ENCODE data around the gene ST3GAL4. TPM values are rescaled to one million over a fixed set of nuclear protein-coding genes. Genes with fewer than 3 reads are reported as not detected.

ST3GAL4 gene
- total RNA-seq, 4 donors from 2014 or later: 13.2 to 59.3 (median 41.9) TPM

- ATAC-seq (ENCODE audit: low FRiP score): no peak
- TF ChIP-seq, protein P1, sequence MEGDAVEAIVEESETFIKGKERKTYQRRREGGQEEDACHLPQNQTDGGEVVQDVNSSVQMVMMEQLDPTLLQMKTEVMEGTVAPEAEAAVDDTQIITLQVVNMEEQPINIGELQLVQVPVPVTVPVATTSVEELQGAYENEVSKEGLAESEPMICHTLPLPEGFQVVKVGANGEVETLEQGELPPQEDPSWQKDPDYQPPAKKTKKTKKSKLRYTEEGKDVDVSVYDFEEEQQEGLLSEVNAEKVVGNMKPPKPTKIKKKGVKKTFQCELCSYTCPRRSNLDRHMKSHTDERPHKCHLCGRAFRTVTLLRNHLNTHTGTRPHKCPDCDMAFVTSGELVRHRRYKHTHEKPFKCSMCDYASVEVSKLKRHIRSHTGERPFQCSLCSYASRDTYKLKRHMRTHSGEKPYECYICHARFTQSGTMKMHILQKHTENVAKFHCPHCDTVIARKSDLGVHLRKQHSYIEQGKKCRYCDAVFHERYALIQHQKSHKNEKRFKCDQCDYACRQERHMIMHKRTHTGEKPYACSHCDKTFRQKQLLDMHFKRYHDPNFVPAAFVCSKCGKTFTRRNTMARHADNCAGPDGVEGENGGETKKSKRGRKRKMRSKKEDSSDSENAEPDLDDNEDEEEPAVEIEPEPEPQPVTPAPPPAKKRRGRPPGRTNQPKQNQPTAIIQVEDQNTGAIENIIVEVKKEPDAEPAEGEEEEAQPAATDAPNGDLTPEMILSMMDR (IDR thresholded peaks at IDR 0.05): no peak
- DNase-seq (ENCODE audit: low spot score): no peak
Observed at GRCh38 chr11:126407682-126408288, 52.3 kb downstream of the ST3GAL4 start.

DNA sequence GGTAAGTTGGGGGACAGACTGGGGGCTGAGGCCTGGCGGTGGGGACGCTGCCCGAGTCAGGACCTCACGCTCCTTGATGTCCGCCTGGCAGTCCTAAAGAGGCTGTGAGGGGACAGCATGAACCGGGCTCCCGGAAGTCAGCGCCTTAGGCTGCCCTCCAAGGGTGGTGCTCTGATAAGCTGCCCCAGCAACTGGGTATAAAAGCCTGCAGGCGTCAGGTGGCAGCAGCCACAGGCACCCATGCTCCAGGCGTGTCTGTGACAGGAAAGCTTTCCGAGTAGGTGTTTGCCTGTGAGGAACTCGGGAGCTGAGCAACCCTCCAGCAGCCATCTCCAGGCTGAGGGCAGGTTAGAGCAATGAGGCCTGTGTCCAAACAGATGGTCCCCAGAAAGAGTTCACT, 53.0 kb downstream of the ST3GAL4 start:
- no peak for ATAC-seq (ENCODE audit: low FRiP score)
- TF ChIP-seq, protein P1 (IDR thresholded peaks at IDR 0.05): no peak
- no peak for DNase-seq (ENCODE audit: low spot score)

DNA sequence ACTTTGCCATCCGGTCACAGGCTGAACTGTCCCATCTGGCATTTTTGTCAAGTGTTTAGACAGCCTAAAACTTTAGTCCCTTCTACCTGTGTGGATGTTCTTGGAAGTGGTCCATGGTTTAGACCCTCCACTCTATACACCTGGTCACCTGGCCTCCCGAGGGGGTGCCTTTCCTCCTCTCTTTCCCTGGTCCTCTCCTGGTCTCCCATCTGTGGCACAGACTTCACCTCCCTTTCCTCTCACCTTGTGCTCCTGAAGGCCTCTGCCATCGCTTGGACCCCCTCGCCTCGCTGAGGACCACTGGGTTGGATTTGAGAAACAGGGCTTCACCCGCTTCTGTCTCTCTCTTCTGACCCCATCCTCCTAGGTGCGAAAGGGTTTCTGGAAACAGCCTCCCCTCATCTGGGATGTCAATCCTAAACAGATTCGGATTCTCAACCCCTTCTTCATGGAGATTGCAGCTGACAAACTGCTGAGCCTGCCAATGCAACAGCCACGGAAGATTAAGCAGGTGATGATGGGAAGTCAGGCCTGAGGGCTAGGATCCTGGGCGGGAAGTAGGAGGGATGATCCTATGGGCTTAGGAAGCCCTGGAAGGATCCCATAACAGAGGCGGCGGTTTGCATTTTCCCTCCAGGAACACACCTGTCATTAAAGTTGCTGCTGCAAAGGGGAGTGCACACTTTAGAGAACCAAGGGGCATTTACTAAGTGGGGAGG, 53.6 kb downstream of the ST3GAL4 start:
- DNase-seq (ENCODE audit: low spot score) (no peak), ATAC-seq (ENCODE audit: low FRiP score) (no peak)
- TF ChIP-seq, protein P1 (IDR thresholded peaks at IDR 0.05): no peak

DNA sequence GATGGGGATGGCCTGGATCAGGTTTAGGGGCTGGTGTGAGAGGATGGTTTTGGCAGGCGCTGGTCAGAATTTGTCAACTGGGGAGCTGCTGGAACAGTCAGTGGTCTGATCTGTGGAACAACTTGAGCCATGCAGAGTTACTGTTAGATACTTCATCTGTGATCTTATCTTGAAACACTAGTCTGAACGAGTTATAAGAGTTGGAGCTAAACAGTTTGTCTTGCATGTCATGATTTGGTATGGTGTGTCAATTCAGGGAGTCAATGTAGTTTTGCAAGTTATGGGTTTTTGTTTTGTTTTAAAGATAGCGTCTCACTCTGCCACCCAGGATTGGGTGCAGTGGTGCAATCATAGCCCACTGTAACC, 54.1 kb downstream of the ST3GAL4 start:
- DNase-seq (ENCODE audit: low spot score) (no peak), ATAC-seq (ENCODE audit: low FRiP score) (no peak)
- TF ChIP-seq, protein P1 (IDR thresholded peaks at IDR 0.05): no peak

- ATAC-seq (ENCODE audit: low FRiP score): no peak
- TF ChIP-seq, protein P1 (IDR thresholded peaks at IDR 0.05): no peak
- no peak for DNase-seq (ENCODE audit: low spot score)
Observed at GRCh38 chr11:126410649-126411048, 55.2 kb downstream of the ST3GAL4 start.

GRCh38 chr11:126411971-126412381, 56.5 kb downstream of the ST3GAL4 start:
- DNase-seq (ENCODE audit: low spot score) (no peak), ATAC-seq (ENCODE audit: low FRiP score) (no peak)
- TF ChIP-seq, protein P1 (IDR thresholded peaks at IDR 0.05): no peak

DNA sequence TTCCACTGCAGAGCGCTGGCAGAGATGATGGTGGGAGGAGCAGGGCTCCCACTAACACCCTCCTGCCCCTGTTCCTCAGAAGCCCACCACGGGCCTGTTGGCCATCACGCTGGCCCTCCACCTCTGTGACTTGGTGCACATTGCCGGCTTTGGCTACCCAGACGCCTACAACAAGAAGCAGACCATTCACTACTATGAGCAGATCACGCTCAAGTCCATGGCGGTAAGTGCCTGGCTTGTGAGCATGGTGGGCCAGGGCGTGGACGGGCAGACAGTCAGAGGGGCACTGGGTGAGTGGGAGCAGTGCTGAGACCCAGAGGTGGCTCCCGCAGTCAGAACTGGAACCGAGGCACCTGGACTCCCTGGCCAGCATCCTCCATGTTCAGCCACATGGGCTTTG, 57.9 kb downstream of the ST3GAL4 start:
- TF ChIP-seq, protein P1 (IDR thresholded peaks at IDR 0.05): no peak
- DNase-seq (ENCODE audit: low spot score) (no peak), ATAC-seq (ENCODE audit: low FRiP score) (no peak)
